A549 (cell line): ENCODE results near the gene KIF21B. TPM values are rescaled to one million over a fixed set of nuclear protein-coding genes. Genes with fewer than 3 reads are reported as not detected.

Source experiments
- ATAC-seq, 2 experiments: fragments of 200-7000 bp in 1 of 2; fragments of >200 bp in 1 of 2; cut with Nextera tagmentation in 1 of 2; cut with Tn5 transposase in 1 of 2; 3 replicates each; pipeline versions ENCODE4 v1.8.0 to v1.9.1; 2018 to 2020; ENCODE audit warnings: mild to moderate bottlenecking in 1 of 2, moderate library complexity in 1 of 2
- CTCF ChIA-PET: fragments of 300-600 bp; sonication (Branson Sonifier 250); formaldehyde crosslinking; extraction: SDS; loops from one replicate; lab custom pipeline; 2021; ENCODE audit warnings: antibody characterized with exemption, inconsistent platforms; lab: Yijun Ruan, JAX
- POLR2A ChIA-PET: fragments of 350-600 bp; formaldehyde crosslinking; extraction: SDS; loops from one replicate; lab custom pipeline; 2021; ENCODE audit warnings: antibody characterized with exemption, inconsistent platforms; lab: Yijun Ruan, JAX
- DNase-seq, 2 experiments: peaks; one replicate each; pipeline versions ENCODE4 v3.0.0 to v3.0.0-alpha.2; 2011 to 2016; ENCODE audit warnings: low read depth in 1 of 2, low spot score in 1 of 2
- FAIRE-seq: peaks from 2 replicates; lab custom pipeline; 2011; peaks lifted over from hg19 to GRCh38; lab: Jason Lieb, UNC
- H3K27ac ChIP-seq, 2 experiments: fragments of >200 bp; sonication (Bioruptor Twin); formaldehyde crosslinking; 3 replicates each; pipeline ENCODE4 v1.5.1; 2016 to 2017
- H3K4me1 ChIP-seq: fragments of >200 bp; sonication (Bioruptor Twin); formaldehyde crosslinking; 3 replicates; pipeline ENCODE4 v1.6.1; 2016
- H3K4me2 ChIP-seq: fragments of >200 bp; sonication (Bioruptor Twin); formaldehyde crosslinking; 3 replicates; pipeline ENCODE4 v1.6.1; 2016
- H3K4me3 ChIP-seq: fragments of >200 bp; sonication (Bioruptor Twin); formaldehyde crosslinking; 3 replicates; pipeline ENCODE4 v1.5.1; 2016
- H3K9me3 ChIP-seq: fragments of >200 bp; sonication (Bioruptor Twin); formaldehyde crosslinking; 3 replicates; pipeline ENCODE4 v1.6.1; 2016
- BHLHE40 ChIP-seq: IDR thresholded peaks from 2 replicates; pipeline ENCODE4 v1.6.1; 2012; ENCODE audit warnings: low read depth, low read length, inconsistent platforms
- CBX2 ChIP-seq: fragments of 200-600 bp; sonication (generic); IDR thresholded peaks from 2 replicates; pipeline ENCODE4 v1.6.1; 2016; ENCODE audit warnings: low read depth, mild to moderate bottlenecking, borderline replicate concordance
- CBX8 ChIP-seq: fragments of 200-600 bp; sonication (generic); IDR thresholded peaks from 2 replicates; pipeline ENCODE4 v1.6.1; 2016
- ESRRA ChIP-seq: fragments of 150-350 bp; IDR thresholded peaks from 2 replicates; pipeline ENCODE4 v1.6.1; 2014; ENCODE audit warnings: mild to moderate bottlenecking, low read length, borderline replicate concordance
- FOSB ChIP-seq: fragments of 250-450 bp; sonication (Bioruptor Pico); IDR thresholded peaks from 2 replicates; pipeline ENCODE4 v1.5.0; 2020; ENCODE audit warnings: mild to moderate bottlenecking, moderate library complexity
- FOSL2 ChIP-seq, 2 experiments: fragments of 450-650 bp in 1 of 2; fragments of >200 bp in 1 of 2; sonication (Bioruptor Twin) in 1 of 2; formaldehyde crosslinking; IDR thresholded peaks; 2 replicates each; pipeline versions ENCODE4 v1.5.0 to v1.6.1; 2016 to 2020; ENCODE audit warnings: mild to moderate bottlenecking in 1 of 2, moderate library complexity in 1 of 2
- GATA3 ChIP-seq: IDR thresholded peaks from 2 replicates; pipeline ENCODE4 v1.6.1; 2012; ENCODE audit warnings: borderline replicate concordance
- HDAC2 ChIP-seq: fragments of 200-600 bp; sonication (generic); IDR thresholded peaks from 2 replicates; pipeline ENCODE4 v1.6.1; 2016
- HEYL ChIP-seq: fragments of 250-450 bp; sonication (Bioruptor Pico); IDR thresholded peaks from 2 replicates; pipeline ENCODE4 v1.8.0; 2021; ENCODE audit warnings: mild to moderate bottlenecking, moderate library complexity
- HOXA7 ChIP-seq: fragments of 250-450 bp; sonication (Bioruptor Pico); IDR thresholded peaks from 2 replicates; pipeline ENCODE4 v1.5.0; 2020; ENCODE audit warnings: mild to moderate bottlenecking, moderate library complexity
- JUNB ChIP-seq: fragments of >200 bp; sonication (Bioruptor Twin); formaldehyde crosslinking; IDR thresholded peaks from 2 replicates; pipeline ENCODE4 v1.6.1; 2016
- KDM1A ChIP-seq: fragments of 200-600 bp; sonication (generic); IDR thresholded peaks from 2 replicates; pipeline ENCODE4 v1.6.1; 2016; ENCODE audit warnings: low read depth, mild to moderate bottlenecking
- KDM5A ChIP-seq: fragments of 200-600 bp; sonication (generic); IDR thresholded peaks from 2 replicates; pipeline ENCODE4 v1.6.1; 2016; ENCODE audit warnings: antibody characterized with exemption, mild to moderate bottlenecking
- MAFK ChIP-seq: fragments of 450-650 bp; IDR thresholded peaks from 2 replicates; pipeline ENCODE4 v1.6.1; 2014; ENCODE audit not compliant: partially characterized antibody
- MAX ChIP-seq: IDR thresholded peaks from 2 replicates; pipeline ENCODE4 v1.6.1; 2012
- MAZ ChIP-seq: fragments of 150-350 bp; IDR thresholded peaks from 2 replicates; pipeline ENCODE4 v1.6.1; 2014; ENCODE audit warnings: antibody characterized with exemption, low read depth, low read length, borderline replicate concordance
- MYC ChIP-seq: IDR thresholded peaks from 2 replicates; pipeline ENCODE4 v1.6.1; 2012; ENCODE audit warnings: mild to moderate bottlenecking, inconsistent platforms, low read length, improper control_type of control experiment, borderline replicate concordance
- NR3C1 ChIP-seq: fragments of >200 bp; sonication (Bioruptor Twin); formaldehyde crosslinking; IDR thresholded peaks from 3 replicates; pipeline ENCODE4 v1.6.1; 2017
- PHF8 ChIP-seq: fragments of 200-600 bp; sonication (generic); IDR thresholded peaks from 2 replicates; pipeline ENCODE4 v1.6.1; 2016; ENCODE audit warnings: low read depth, mild to moderate bottlenecking, antibody characterized with exemption, moderate library complexity, borderline replicate concordance
- POLR2A ChIP-seq: IDR thresholded peaks from 2 replicates; pipeline ENCODE4 v1.6.1; 2012; ENCODE audit warnings: mild to moderate bottlenecking, low read length
- RCOR1 ChIP-seq: fragments of 150-350 bp; IDR thresholded peaks from 2 replicates; pipeline ENCODE4 v1.6.1; 2014; ENCODE audit warnings: antibody characterized with exemption, low read length, low read depth
- RFX5 ChIP-seq: fragments of 450-650 bp; IDR thresholded peaks from 2 replicates; pipeline ENCODE4 v1.7.1; 2014; ENCODE audit warnings: antibody characterized with exemption, mild to moderate bottlenecking, moderate library complexity
- RNF2 ChIP-seq: fragments of 200-600 bp; sonication (generic); IDR thresholded peaks from 2 replicates; pipeline ENCODE4 v1.6.1; 2016; ENCODE audit warnings: low read depth, mild to moderate bottlenecking, antibody characterized with exemption, moderate library complexity, borderline replicate concordance
- SREBF2 ChIP-seq: fragments of 450-650 bp; IDR thresholded peaks from 2 replicates; pipeline ENCODE4 v1.6.1; 2014; ENCODE audit warnings: mild to moderate bottlenecking, moderate library complexity
- TFCP2L1 ChIP-seq: fragments of 250-450 bp; sonication (Bioruptor Pico); IDR thresholded peaks from 2 replicates; pipeline ENCODE4 v1.5.0; 2021; ENCODE audit warnings: mild to moderate bottlenecking
- TP53 ChIP-seq: fragments of 250-450 bp; sonication (Bioruptor Pico); IDR thresholded peaks from 2 replicates; pipeline ENCODE4 v1.5.0; 2021; ENCODE audit warnings: mild to moderate bottlenecking, moderate library complexity
- USF2 ChIP-seq: fragments of 450-650 bp; IDR thresholded peaks from 2 replicates; pipeline ENCODE4 v1.6.1; 2014; ENCODE audit warnings: antibody characterized with exemption
- ZC3H11A ChIP-seq: fragments of 450-650 bp; IDR thresholded peaks from 2 replicates; pipeline ENCODE4 v1.6.1; 2014; ENCODE audit warnings: antibody characterized with exemption, mild to moderate bottlenecking
- ZFP36 ChIP-seq: fragments of 450-650 bp; IDR thresholded peaks from 2 replicates; pipeline ENCODE4 v1.6.1; 2014; ENCODE audit warnings: borderline replicate concordance; ENCODE audit not compliant: partially characterized antibody
- ZNF302 ChIP-seq: fragments of 250-450 bp; sonication (Bioruptor Pico); IDR thresholded peaks from 2 replicates; pipeline ENCODE4 v1.9.0; 2021; ENCODE audit warnings: inconsistent platforms, mild to moderate bottlenecking, moderate library complexity
- WGBS: methylation state at CpG from one replicate; pipeline ENCODE4 v1.1.6; 2017; ENCODE audit errors: missing lambda C conversion rate; 5-methylcytosine and 5-hydroxymethylcytosine counted together
- polyA plus RNA-seq, 4 experiments: library from polyadenylated mRNA; depleted of rRNA in 3 of 4; stranded (reverse); fragments of >200 nt; fragmentation: RNase III in 1 of 4; extraction: RNeasy Plus Mini Kit Qiagen cat#74134 plus additional on column Dnase treatment in 1 of 4; gene quantifications; 2 replicates in 3 of 4; 3 replicates in 1 of 4; pipeline ENCODE4 v1.2.3, GENCODE V29; 2011 to 2017

The KIF21B gene
- polyA plus RNA-seq, 2 of the 4 experiments (the other 2 are of a cell fraction) = 1.4 to 3.8 TPM

GRCh38 chr1:200988693-200989092 lies 34.8 kb downstream of the KIF21B start:
- DNase-seq = no peak
- Histone ChIP-seq H3K4me3 (no peak overlapping the region), H3K27ac (no peak overlapping the region), H3K4me2 (no peak overlapping the region), H3K4me1 (no peaks in the 10 kb centered on the region), H3K9me3 (no peaks in the 10 kb centered on the region)
- ChIA-PET POLR2A (no interaction called here), CTCF (interaction anchor here (0.9 to 6.8 kb wide), 5 partner anchors 11 to 54 kb away, joined by 4 to 38 read pairs (median 5); no protein-coding TSS in a partner anchor)
- WGBS = 88% methylated on average over 8 of the region's 9 CpGs
- FAIRE-seq = no peak
- ATAC-seq = no peak
- TF ChIP-seq RFX5 = no peak
- no peak for TF ChIP-seq ZNF302 (CRISPR knock-in tag)
- no peak for TF ChIP-seq SREBF2
- no peak for TF ChIP-seq ZFP36
- no peak for TF ChIP-seq CBX2
- TF ChIP-seq NR3C1 = no peak
- TF ChIP-seq MAX = no peak
- TF ChIP-seq HDAC2 = no peak
- TF ChIP-seq ESRRA = no peak
- TF ChIP-seq PHF8 = no peak
- no peak for TF ChIP-seq RCOR1
- no peak for TF ChIP-seq KDM5A
- TF ChIP-seq CBX8 = no peak
- TF ChIP-seq ZC3H11A = no peak
- no peak for TF ChIP-seq MAFK
- TF ChIP-seq POLR2A = no peak
- no peak for TF ChIP-seq KDM1A
- no peak for TF ChIP-seq TFCP2L1 (CRISPR knock-in tag)
- TF ChIP-seq MYC = no peak
- TF ChIP-seq GATA3 = no peak

- Histone ChIP-seq H3K4me2 (no peak overlapping the region), H3K9me3 (no peaks in the 10 kb centered on the region), H3K4me1 (no peaks in the 10 kb centered on the region), H3K4me3 (no peak overlapping the region), H3K27ac (no peak overlapping the region)
- TF ChIP-seq TP53 (CRISPR knock-in tag) = no peak
- no peak for TF ChIP-seq USF2
- TF ChIP-seq JUNB = no peak
- no peak for TF ChIP-seq RNF2
- no peak for TF ChIP-seq BHLHE40
- no peak for TF ChIP-seq HEYL
- CTCF ChIA-PET = interaction anchor here (0.9 to 7.2 kb wide), 2 partner anchors 14 to 23 kb away, joined by 5 to 53 read pairs; no protein-coding TSS in a partner anchor
- ATAC-seq (no peak), DNase-seq (no peak), FAIRE-seq (no peak)
- WGBS = 93% methylated on average over 1 of the region's 1 CpG
- POLR2A ChIA-PET = no interaction called here
Measured at GRCh38 chr1:200985481-200985880, 38.0 kb downstream of the KIF21B start.

GRCh38 chr1:200983035-200983561 lies 40.4 kb downstream of the KIF21B start:
- POLR2A ChIA-PET = no interaction called here
- no peak overlapping the region for H3K4me3 ChIP-seq
- WGBS = 83% methylated on average over 10 of the region's 12 CpGs
- no peaks in the 10 kb centered on the region for H3K4me1 ChIP-seq
- no peak overlapping the region for H3K4me2 ChIP-seq
- CTCF ChIA-PET = interaction anchor here (0.6 to 7.2 kb wide), 5 partner anchors 10 to 92 kb away, joined by 3 to 53 read pairs (median 4); no protein-coding TSS in a partner anchor
- TF ChIP-seq HEYL = no peak
- no peak for TF ChIP-seq HOXA7 (CRISPR knock-in tag)
- TF ChIP-seq CBX2 = no peak
- TF ChIP-seq KDM1A = no peak
- TF ChIP-seq FOSB (CRISPR knock-in tag) = no peak
- TF ChIP-seq RNF2 = no peak
- TF ChIP-seq FOSL2 (IDR thresholded peaks at IDR 0.05) = no peak
- no peak for TF ChIP-seq FOSL2 (CRISPR knock-in tag; IDR thresholded peaks at IDR 0.05)
- TF ChIP-seq MAZ = no peak
- TF ChIP-seq PHF8 = no peak
- ATAC-seq (no peak), FAIRE-seq (no peak), DNase-seq (no peak)
- no peaks in the 10 kb centered on the region for H3K9me3 ChIP-seq
- H3K27ac ChIP-seq = no peak overlapping the region
